GM12878 (cell line): ENCODE measurements around the gene RAD51B. TPM values are rescaled to one million over a fixed set of nuclear protein-coding genes. Genes with fewer than 3 reads are reported as not detected.

ENCODE experiments used
- ATAC-seq: fragments of 200-7000 bp; cut with Tn5 transposase; 3 replicates; pipeline ENCODE4 v1.9.1; 2020; ENCODE audit warnings: mild to moderate bottlenecking, moderate library complexity
- BruUV-seq: library from RNA; stranded (reverse); fragments of 400-500 nt; replicated peaks from 2 replicates; lab custom pipeline; 2021; lab: Mats Ljungman, UMichigan
- CTCF ChIA-PET: fragments of 300-600 bp; sonication (Branson Sonifier 250); formaldehyde crosslinking; extraction: SDS; loops from one replicate; lab custom pipeline; 2021; ENCODE audit warnings: inconsistent platforms; lab: Yijun Ruan, JAX
- POLR2A ChIA-PET: fragments of 350-600 bp; formaldehyde crosslinking; extraction: SDS; loops from one replicate; lab custom pipeline; 2021; ENCODE audit warnings: inconsistent platforms; lab: Charles Lee
- RAD21 ChIA-PET: fragments of 300-600 bp; sonication (Branson Sonifier 250); formaldehyde crosslinking; loops from one replicate; lab custom pipeline; 2023; ENCODE audit warnings: antibody characterized with exemption; ENCODE audit not compliant: unreplicated experiment; lab: Charles Lee
- SMC1A ChIA-PET: fragments of 300-600 bp; sonication (Branson Sonifier 250); formaldehyde crosslinking; loops from one replicate; lab custom pipeline; 2023; ENCODE audit not compliant: unreplicated experiment, uncharacterized antibody; lab: Charles Lee
- DNase-seq: peaks from one replicate; pipeline ENCODE4 v3.0.0-alpha.2; 2011; ENCODE audit warnings: low read depth, low spot score
- FAIRE-seq: peaks from 3 replicates; lab custom pipeline; 2011; peaks lifted over from hg19 to GRCh38; lab: Jason Lieb, UNC
- H2AFZ ChIP-seq: 2 replicates; pipeline ENCODE4 v1.6.0; 2011; ENCODE audit warnings: low read depth, low read length, control low read depth; ENCODE audit not compliant: control insufficient read depth
- H3K27ac ChIP-seq: 2 replicates; pipeline ENCODE4 v1.5.1; 2011; ENCODE audit warnings: control low read depth; ENCODE audit not compliant: control insufficient read depth, insufficient read depth
- H3K27me3 ChIP-seq, 2 experiments: replicated peaks in 1 of 2; 2 replicates each; pipeline versions ENCODE4 v1.6.0 to v1.6.1; 2011; ENCODE audit warnings: low read length in 1 of 2; ENCODE audit not compliant: control insufficient read depth in 2 of 2, insufficient read depth in 2 of 2
- H3K36me3 ChIP-seq, 2 experiments: 2 replicates each; pipeline ENCODE4 v1.5.1; 2011; ENCODE audit warnings: low read length in 1 of 2; ENCODE audit not compliant: control insufficient read depth in 2 of 2, insufficient read depth in 2 of 2
- H3K4me1 ChIP-seq: 2 replicates; pipeline ENCODE4 v1.6.1; 2011; ENCODE audit warnings: mild to moderate bottlenecking, low read length, moderate library complexity, mixed read lengths; ENCODE audit not compliant: control insufficient read depth, insufficient read depth
- H3K4me2 ChIP-seq: 2 replicates; pipeline ENCODE4 v1.6.0; 2011; ENCODE audit warnings: control low read depth; ENCODE audit not compliant: control insufficient read depth, insufficient read depth
- H3K4me3 ChIP-seq: fragments of 200-600 bp; sonication (generic); 2 replicates; pipeline ENCODE4 v1.5.1; 2016
- H3K79me2 ChIP-seq: 2 replicates; pipeline ENCODE4 v1.6.0; 2011; ENCODE audit warnings: low read length; ENCODE audit not compliant: control insufficient read depth, insufficient read depth
- H3K9ac ChIP-seq: 2 replicates; pipeline ENCODE4 v1.8.0; 2011; ENCODE audit warnings: low read length, control low read depth, mixed read lengths; ENCODE audit not compliant: control insufficient read depth, insufficient read depth
- H3K9me3 ChIP-seq: replicated peaks from 3 replicates; pipeline ENCODE4 v1.5.1; 2011; ENCODE audit warnings: mild to moderate bottlenecking, low read length; ENCODE audit not compliant: control insufficient read depth, insufficient read depth
- H4K20me1 ChIP-seq: 2 replicates; pipeline ENCODE4 v1.6.0; 2011; ENCODE audit not compliant: control insufficient read depth, insufficient read depth
- CBFB ChIP-seq: IDR thresholded peaks from 2 replicates; pipeline ENCODE4 v1.6.1; 2016; ENCODE audit warnings: antibody characterized with exemption, low read depth
- E2F8 ChIP-seq: fragments of 450-650 bp; IDR thresholded peaks from 2 replicates; pipeline ENCODE4 v1.6.1; 2018; ENCODE audit warnings: mild to moderate bottlenecking, low read depth, moderate library complexity; ENCODE audit not compliant: partially characterized antibody
- GABPA ChIP-seq: IDR thresholded peaks from 2 replicates; pipeline ENCODE4 v1.6.1; 2014; ENCODE audit warnings: antibody characterized with exemption, low read depth, mild to moderate bottlenecking, inconsistent platforms
- JUNB ChIP-seq: IDR thresholded peaks from 2 replicates; pipeline ENCODE4 v1.6.1; 2016; ENCODE audit warnings: antibody characterized with exemption, mild to moderate bottlenecking
- KAT2A ChIP-seq: conservative IDR thresholded peaks from 2 replicates; pipeline ENCODE4 v1.6.1; 2011; ENCODE audit warnings: low read depth, low read length; ENCODE audit not compliant: control insufficient read depth
- NFXL1 ChIP-seq: fragments of 450-650 bp; IDR thresholded peaks from 2 replicates; pipeline ENCODE4 v1.6.1; 2017; ENCODE audit warnings: antibody characterized with exemption, mild to moderate bottlenecking, borderline replicate concordance
- RELA ChIP-seq: fragments of 450-650 bp; IDR thresholded peaks from 2 replicates; pipeline ENCODE4 v1.8.0; 2014; ENCODE audit warnings: borderline replicate concordance; ENCODE audit not compliant: partially characterized antibody
- SMAD5 ChIP-seq: IDR thresholded peaks from 2 replicates; pipeline ENCODE4 v1.6.1; 2016; ENCODE audit warnings: antibody characterized with exemption, low read depth
- SREBF2 ChIP-seq: IDR thresholded peaks from 2 replicates; pipeline ENCODE4 v1.6.1; 2012; ENCODE audit warnings: mild to moderate bottlenecking, low read length
- WGBS: methylation state at CpG from one replicate; pipeline ENCODE4 v1.1.6; 2016; ENCODE audit warnings: low lambda C conversion rate; ENCODE audit not compliant: insufficient replicate concordance, insufficient coverage; ENCODE audit errors: missing lambda C conversion rate; 5-methylcytosine and 5-hydroxymethylcytosine counted together
- in situ Hi-C: fragments of 300-500 bp; cut with MboI; formaldehyde crosslinking; loops from 9 replicates; pipeline ENCODE4 v1.14.3; 2018; ENCODE audit warnings: mixed read lengths
- intact Hi-C: fragments of 100-400 bp; cut with micrococcal nuclease; formaldehyde crosslinking; loops from one replicate; pipeline ENCODE4 v1.14.2; 2022; ENCODE audit not compliant: unreplicated experiment
- polyA plus RNA-seq, 11 experiments: library from polyadenylated mRNA; depleted of rRNA in 4 of 11; unstranded in 6 of 11; stranded (reverse) in 5 of 11; fragments of >200 nt; fragmentation: Nextera tagmentation in 4 of 11; fragmentation: Illumina TruSeq in 1 of 11; extraction: Ambion mirVana in 4 of 11; extraction: Trizol in 1 of 11; gene quantifications; 1 replicate in 1 of 11; 2 replicates in 10 of 11; pipeline versions ENCODE4 v1.2.1 to v1.2.3, GENCODE V29; 2011 to 2016; ENCODE audit warnings: inconsistent platforms in 2 of 11, missing spikeins in 2 of 11, low read depth in 1 of 11
- total RNA-seq, 4 experiments: library from RNA; depleted of rRNA in 3 of 4; stranded (reverse); fragments of >200 nt in 3 of 4; fragmentation: Illumina TruSeq in 1 of 4; extraction: Trizol in 1 of 4; gene quantifications; 2 replicates each; pipeline versions ENCODE4 v1.2.1 to v1.2.3, GENCODE V29; 2013 to 2021

The RAD51B gene
- total and polyA plus RNA-seq, 10 of the 15 experiments (the other 5 are each of a cell fraction or from before 2014, with no cell fraction given), result 9.8 to 26.8 (median 21.3) TPM

GRCh38 chr14:68551045-68551683 is 731.6 kb downstream of the RAD51B start:
- 94% methylated on average over 7 of the region's 7 CpGs for WGBS
- CTCF ChIA-PET, result no interaction called here
- no peaks in the 10 kb centered on the region for H3K79me2 ChIP-seq
- no peak overlapping the region for H2AFZ ChIP-seq
- POLR2A ChIA-PET, result interaction anchor here (0.6 kb wide), 1 partner anchor 109 kb away, joined by 3 read pairs; no protein-coding TSS in a partner anchor
- no peak overlapping the region for H3K4me2 ChIP-seq
- H3K27me3 ChIP-seq, result no peaks in the 10 kb centered on the region
- RAD21 ChIA-PET, result no interaction called here
- in situ Hi-C loops, result no loop called here
- H4K20me1 ChIP-seq, result no peaks in the 10 kb centered on the region
- SMC1A ChIA-PET, result interaction anchor here (1.0 kb wide), 1 partner anchor 13 kb away, joined by 4 read pairs; no protein-coding TSS in a partner anchor
- no peak for ATAC-seq
- H3K27ac ChIP-seq, result no peak overlapping the region
- no peaks in the 10 kb centered on the region for H3K9me3 ChIP-seq
- no peaks in the 10 kb centered on the region for H3K36me3 ChIP-seq
- intact Hi-C loops, result no loop called here
- no peak overlapping the region for H3K4me3 ChIP-seq
- peaks cover 5% of the 10 kb centered on the region for H3K4me1 ChIP-seq
- FAIRE-seq, result no peak
- no TSS peak for BruUV-seq
- H3K9ac ChIP-seq, result no peak overlapping the region
- no peak for DNase-seq
- TF ChIP-seq GABPA, result no peak
- no peak for TF ChIP-seq NFXL1
- TF ChIP-seq RELA, result no peak
- no peak for TF ChIP-seq KAT2A
- no peak for TF ChIP-seq CBFB
- TF ChIP-seq SREBF2, result no peak
- TF ChIP-seq JUNB, result no peak
- TF ChIP-seq SMAD5, result no peak
- no peak for TF ChIP-seq E2F8
